ELR (cell line): ENCODE measurements around the gene SMARCD2.
"Not testable (repeated sequence)": the region's sequence is repeated elsewhere in the genome, so short reads cannot be mapped to it uniquely, and the experiment has no call there.

Experiments used
- DNase-seq: peaks from one replicate; pipeline ENCODE4 v3.0.0-alpha.2; 2015; ENCODE audit warnings: low read depth

SMARCD2 gene

GRCh38 chr17:63842540-63843386 lies at the start of gene SMARCD2:
Gene SMARCD2 (minus strand): TSS chr17:63842685. CDS start chr17:63842674, 11 bp downstream.
- DNase-seq, result peak; percentile 100

DNA sequence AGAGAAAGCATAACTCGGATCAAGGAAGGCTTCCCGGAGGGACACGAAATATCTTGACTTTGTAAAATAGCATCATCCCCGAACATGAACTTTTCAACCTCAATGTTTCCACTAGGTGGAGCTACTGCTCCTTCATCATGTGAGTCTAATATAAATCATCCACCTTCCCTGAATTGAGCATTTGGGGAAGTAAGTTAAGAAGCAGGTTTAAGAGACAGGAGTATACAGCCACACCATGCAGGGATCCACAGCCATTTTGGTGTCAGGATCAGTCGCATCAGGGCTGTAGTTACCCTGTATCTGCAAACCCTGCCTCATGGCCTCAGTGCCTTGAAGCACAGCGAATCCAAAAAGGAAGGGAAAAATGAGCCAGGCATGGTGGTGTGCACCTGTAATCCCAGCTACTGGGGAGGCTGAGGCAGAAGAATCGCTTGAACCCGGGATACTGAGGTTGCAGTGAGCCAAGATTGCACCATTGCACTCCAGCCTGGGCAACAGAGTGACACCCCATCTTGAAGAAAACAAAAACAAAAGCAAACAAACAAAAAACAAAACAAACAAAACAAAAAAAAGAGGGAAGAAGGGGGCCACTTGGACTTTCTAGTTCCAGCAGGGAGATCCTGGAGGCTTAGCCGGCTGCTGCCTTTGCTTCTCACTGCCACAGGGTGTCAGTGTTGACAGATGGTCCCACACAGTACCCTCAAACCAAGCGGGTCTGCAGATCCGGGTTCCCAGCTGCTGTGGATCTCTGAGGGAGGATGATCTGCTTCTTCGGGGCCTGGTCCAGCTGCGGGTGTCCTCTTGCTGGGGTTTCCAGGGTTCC lies 46.8 kb upstream of the SMARCD2 start:
- DNase-seq, result peak; percentile 68

DNA sequence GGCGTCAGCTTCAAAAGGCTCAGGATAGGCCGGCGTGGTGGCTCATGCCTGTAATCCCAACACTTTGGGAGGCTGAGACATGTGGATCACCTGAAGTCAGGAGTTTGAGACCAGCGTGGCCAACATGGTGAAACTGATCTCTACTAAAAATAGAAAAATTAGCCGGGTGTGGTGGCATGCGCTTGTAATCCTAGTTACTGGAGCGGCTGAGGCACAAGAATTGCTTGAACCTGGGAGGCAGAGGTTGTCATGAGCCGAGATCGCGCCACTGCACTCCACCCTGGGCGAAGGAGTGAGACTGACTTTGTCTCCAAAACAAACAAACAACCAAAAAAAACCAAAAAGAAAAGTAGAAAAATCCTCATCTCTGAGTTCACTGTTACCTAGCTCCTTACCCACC lies 42.6 kb upstream of the SMARCD2 start:
- DNase-seq, result not testable (repeated sequence)

DNA sequence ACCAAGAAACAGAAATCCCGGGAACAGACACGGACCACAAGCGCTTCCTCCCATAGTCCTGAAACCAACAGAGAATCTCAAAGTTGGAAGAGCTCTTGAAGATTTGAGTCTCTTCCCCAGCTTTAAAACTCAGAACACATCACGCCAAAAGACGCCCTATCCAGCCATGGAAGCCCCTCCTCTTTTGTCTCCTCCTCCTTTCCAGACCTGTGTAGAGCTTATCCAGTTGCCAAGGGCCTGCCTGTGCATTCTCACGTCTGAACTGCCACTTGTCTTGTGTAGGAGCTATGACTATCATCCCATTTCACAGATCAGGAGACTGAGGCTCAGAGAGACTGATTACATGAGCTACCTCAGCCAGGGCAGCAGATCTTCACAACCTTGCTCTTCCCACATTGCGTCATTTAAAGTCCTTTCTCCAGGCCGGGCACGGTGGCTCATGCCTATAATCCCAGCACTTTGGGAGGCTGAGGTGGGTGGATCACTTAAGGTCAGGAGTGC lies 40.2 kb upstream of the SMARCD2 start:
- not testable (repeated sequence) for DNase-seq

GRCh38 chr17:63881935-63882601 lies 39.6 kb upstream of the SMARCD2 start, which contains the start of gene GH2:
Gene GH2 (minus strand): TSS chr17:63881944. CDS start chr17:63881801, 143 bp downstream.
- DNase-seq, result peak; percentile 78

- DNase-seq, result peak; percentile 12
These were observed 38.9 kb upstream of the SMARCD2 start for GRCh38 chr17:63881337-63881736.

- no peak for DNase-seq
These were observed 38.2 kb upstream of the SMARCD2 start for GRCh38 chr17:63880706-63881105.

DNA sequence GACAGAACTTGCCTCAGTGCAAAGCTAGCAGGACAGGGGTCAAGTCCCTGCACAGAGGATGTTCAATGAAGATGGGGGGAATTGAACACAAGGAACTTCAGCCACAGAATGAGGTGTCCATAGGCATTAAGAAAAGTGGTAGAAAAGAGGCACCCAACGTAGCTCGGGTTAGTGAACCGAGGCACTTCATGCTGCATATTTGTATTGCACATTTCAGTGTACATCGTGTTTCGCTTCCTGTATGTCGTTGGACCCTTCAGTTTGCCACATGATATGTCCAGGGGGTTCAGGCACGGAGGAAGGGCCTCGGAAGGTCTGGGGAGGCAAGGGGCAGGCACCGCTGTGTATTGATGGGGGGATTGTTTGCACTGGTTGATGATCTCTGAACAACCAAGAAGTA lies 35.9 kb upstream of the SMARCD2 start:
- not testable (repeated sequence) for DNase-seq

- not testable (repeated sequence) for DNase-seq
These were observed 32.2 kb upstream of the SMARCD2 start for GRCh38 chr17:63874693-63875092.

- not testable (repeated sequence) for DNase-seq
These were observed 31.7 kb upstream of the SMARCD2 start for GRCh38 chr17:63874061-63874626.

DNA sequence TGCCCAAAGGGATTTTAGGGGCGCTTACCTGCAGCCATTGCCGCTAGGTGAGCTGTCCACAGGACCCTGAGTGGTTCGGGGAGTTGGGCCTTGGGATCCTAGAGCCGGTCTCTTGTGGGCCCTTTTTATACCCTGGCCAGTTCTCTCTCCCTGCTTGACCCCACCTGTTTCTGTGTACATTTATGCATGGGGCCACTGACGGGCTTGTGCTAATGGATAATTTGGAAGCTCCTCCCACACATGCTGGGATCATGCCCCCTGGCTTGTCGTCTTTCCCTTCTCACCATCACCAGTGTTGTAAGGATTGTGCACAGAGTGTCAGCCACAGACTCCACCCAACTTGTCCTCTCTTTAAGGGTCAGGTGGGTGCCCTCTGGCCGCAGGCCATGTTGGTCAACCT lies 31.1 kb upstream of the SMARCD2 start, which contains the start of gene CSH2:
CSH2 (minus strand) TSS at position 101 of the 400 bp plus-strand sequence; CDS start at position 38, 63 bp downstream.
- not testable (repeated sequence) for DNase-seq

GRCh38 chr17:63871646-63872365 lies 29.3 kb upstream of the SMARCD2 start:
- peak; percentile 44 for DNase-seq

DNA sequence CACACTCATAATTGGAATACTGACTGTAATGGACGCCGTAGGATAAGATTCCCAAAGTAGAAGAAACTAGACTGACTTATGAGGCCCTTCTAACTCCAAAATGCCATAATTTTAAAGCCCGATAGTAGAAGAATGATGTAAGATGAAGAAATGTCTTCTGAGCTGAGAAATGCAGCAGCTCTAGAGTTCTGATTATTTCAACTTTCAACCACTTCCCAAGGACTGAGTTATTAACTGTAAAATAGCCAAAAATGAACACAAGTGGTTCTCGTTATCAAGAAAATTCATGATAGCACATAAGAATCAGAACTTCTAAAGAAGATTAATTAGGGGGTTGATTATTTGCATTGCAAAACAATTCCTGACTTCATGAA lies 27.8 kb upstream of the SMARCD2 start:
- not testable (repeated sequence) for DNase-seq

GRCh38 chr17:63869491-63870291 lies 27.2 kb upstream of the SMARCD2 start:
- peak; percentile 39 for DNase-seq

GRCh38 chr17:63866625-63867024 lies 24.1 kb upstream of the SMARCD2 start:
- not testable (repeated sequence) for DNase-seq

DNA sequence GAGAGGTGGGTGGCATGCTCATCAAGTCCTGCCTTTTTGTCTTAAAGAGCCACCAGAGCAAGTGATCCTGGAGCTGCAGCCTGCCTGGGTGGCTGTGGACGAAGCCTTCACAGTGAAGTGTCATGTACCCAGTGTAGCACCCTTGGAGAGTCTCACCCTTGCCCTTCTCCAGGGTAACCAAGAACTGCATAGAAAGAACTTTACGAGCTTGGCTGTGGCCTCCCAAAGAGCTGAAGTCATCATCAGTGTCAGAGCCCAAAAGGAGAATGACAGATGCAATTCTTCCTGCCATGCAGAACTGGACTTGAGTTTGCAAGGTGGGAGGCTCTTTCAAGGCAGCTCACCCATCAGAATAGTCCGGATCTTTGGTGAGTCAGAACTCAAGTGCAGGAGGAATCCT lies 16.8 kb upstream of the SMARCD2 start:
- no peak for DNase-seq

- not testable (repeated sequence) for DNase-seq
These were observed 13.9 kb upstream of the SMARCD2 start for GRCh38 chr17:63856425-63856824.

DNA sequence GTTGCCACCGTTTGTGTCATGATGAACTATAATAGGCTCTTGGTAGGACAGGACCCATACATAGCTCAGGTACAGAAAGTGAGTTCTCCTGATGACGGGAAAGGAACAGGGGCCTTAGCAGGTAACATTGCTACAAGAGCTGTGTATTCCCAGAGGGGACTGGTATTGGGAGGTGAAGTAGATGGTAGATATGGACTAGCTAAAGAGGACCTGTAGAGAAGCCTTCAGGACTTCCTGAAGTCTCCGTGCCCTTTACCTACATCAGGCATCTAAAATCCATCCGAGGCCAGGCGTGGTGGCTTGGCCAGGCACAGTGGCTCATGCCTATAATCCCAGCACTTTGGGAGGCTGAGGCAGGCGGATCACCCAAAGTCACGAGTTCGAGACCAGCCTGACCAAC lies 12.7 kb upstream of the SMARCD2 start:
- no peak for DNase-seq

DNA sequence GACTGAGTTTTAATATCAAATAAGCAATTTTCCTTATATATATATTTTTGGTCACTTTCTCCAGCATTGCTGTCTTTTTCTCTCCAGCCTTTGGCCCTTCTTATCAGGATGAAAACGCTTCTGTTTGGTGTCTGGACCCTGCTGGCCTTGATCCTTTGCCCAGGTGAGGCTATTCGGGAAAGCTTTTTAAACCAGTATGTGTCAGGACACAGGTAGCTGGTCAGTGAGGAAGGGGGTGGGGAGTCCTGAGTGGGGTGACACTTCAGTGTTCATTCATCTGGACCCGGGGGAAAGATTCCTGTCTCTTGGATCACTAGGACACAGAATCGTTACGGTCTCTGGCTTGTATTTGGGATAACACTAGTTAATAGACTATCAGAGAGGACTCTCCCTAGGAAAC lies 12.2 kb upstream of the SMARCD2 start:
- no peak for DNase-seq

DNA sequence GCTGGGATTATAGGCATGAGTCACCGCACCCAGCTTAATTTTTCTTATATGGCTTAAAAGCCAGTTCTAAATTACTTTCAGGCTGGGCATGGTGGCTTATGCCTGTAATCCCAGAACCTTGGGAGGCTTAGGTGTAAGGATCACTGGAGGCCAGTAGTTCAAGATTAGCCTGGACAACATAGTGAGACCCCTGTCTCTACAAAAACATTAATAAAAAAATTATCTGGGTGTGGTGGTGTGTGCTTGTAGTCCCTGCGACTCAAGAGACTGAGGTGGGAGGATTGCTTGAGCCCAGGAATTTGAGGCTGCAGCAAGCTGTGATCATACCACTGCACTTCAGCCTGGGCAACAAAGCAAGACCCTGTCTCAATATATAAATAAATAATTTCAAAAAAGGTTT lies 10.8 kb upstream of the SMARCD2 start:
- DNase-seq, result no peak
